Mucosa of descending colon (tissue), 3 donors: ENCODE measurements around the gene LHFPL3. TPM values are rescaled to one million over a fixed set of nuclear protein-coding genes. Genes with fewer than 3 reads are reported as not detected.

ENCODE experiments used
- ATAC-seq: fragments of 200-7000 bp; cut with Tn5 transposase; one replicate; pipeline ENCODE4 v1.9.1; 2020; ENCODE audit warnings: mild to moderate bottlenecking, moderate library complexity
- DNase-seq, 3 donors: peaks; one replicate each; pipeline ENCODE4 v3.0.0-alpha.2; 2020
- H3K36me3 ChIP-seq: fragments of 200-600 bp; one replicate; pipeline ENCODE4 v1.8.0; 2021; ENCODE audit warnings: low read depth, mild to moderate bottlenecking
- H3K4me1 ChIP-seq: fragments of 200-600 bp; one replicate; pipeline ENCODE4 v1.8.0; 2021; ENCODE audit warnings: low read depth, mild to moderate bottlenecking
- H3K4me3 ChIP-seq: fragments of 200-600 bp; one replicate; pipeline ENCODE4 v1.8.0; 2021; ENCODE audit warnings: mild to moderate bottlenecking
- H3K9me3 ChIP-seq: fragments of 200-600 bp; one replicate; pipeline ENCODE4 v1.8.0; 2021; ENCODE audit warnings: mild to moderate bottlenecking
- CTCF ChIP-seq: fragments of 200-600 bp; IDR thresholded peaks from one replicate; pipeline ENCODE4 v1.8.0; 2022; ENCODE audit warnings: antibody characterized with exemption, mild to moderate bottlenecking
- intact Hi-C, 2 donors: fragments of 100-400 bp; cut with DNase I in 1 of 2; cut with micrococcal nuclease in 1 of 2; formaldehyde crosslinking; loops; one replicate each; pipeline versions ENCODE4 v1.11.0 to v1.11.1; 2022; cut with DNase I, micrococcal nuclease
- total RNA-seq, 3 donors: library from RNA; stranded (reverse); fragmentation: NEBNext Ultra II Directional in 2 of 3; extraction: Animal tissue kit (Norgen Biotek cat#: 25700) in 2 of 3; gene quantifications; one replicate each; pipeline versions ENCODE4 v1.2.1 to v1.2.4, GENCODE V29; 2021 to 2023
- donor health status: DM: no; HTN: no; CAD: no; lungs with moderate emphysema.
- donor health status: DM: no; HTN: no; CAD: no.
- donor health status: DM: no; HTN: yes; CAD: no.

The LHFPL3 gene
- total RNA-seq, 3 donors from 2014 or later = 0.26 to 0.57 (median 0.31) TPM

- intact Hi-C loops = no loop called here
- Histone ChIP-seq H3K4me3 (no peak overlapping the region), H3K4me1 (no peaks in the 10 kb centered on the region), H3K9me3 (no peaks in the 10 kb centered on the region), H3K36me3 (no peaks in the 10 kb centered on the region)
- no peak for TF ChIP-seq CTCF
- DNase-seq (no peak), ATAC-seq (no peak)
These were observed 85.8 kb downstream of the LHFPL3 start for GRCh38 chr7:104414216-104414615.

GRCh38 chr7:104415700-104416099, 87.3 kb downstream of the LHFPL3 start:
- Histone ChIP-seq H3K9me3 (no peaks in the 10 kb centered on the region), H3K4me1 (no peaks in the 10 kb centered on the region), H3K4me3 (no peak overlapping the region), H3K36me3 (no peaks in the 10 kb centered on the region)
- TF ChIP-seq CTCF = no peak
- ATAC-seq (no peak), DNase-seq (no peak)
- intact Hi-C loops = no loop called here

- DNase-seq = no peak
- ATAC-seq = no peak
- no peak for TF ChIP-seq CTCF
These were observed 88.5 kb downstream of the LHFPL3 start for GRCh38 chr7:104416866-104417393.

GRCh38 chr7:104431930-104432329, 103.5 kb downstream of the LHFPL3 start:
- DNase-seq (no peak), ATAC-seq (no peak)
- H3K4me3 ChIP-seq = no peak overlapping the region
- intact Hi-C loops = no loop called here
- H3K9me3 ChIP-seq = no peaks in the 10 kb centered on the region
- TF ChIP-seq CTCF = no peak
- no peaks in the 10 kb centered on the region for H3K36me3 ChIP-seq
- H3K4me1 ChIP-seq = no peaks in the 10 kb centered on the region

More at GRCh38 chr7:104416866-104417393, 88.5 kb downstream of the LHFPL3 start:
- Histone ChIP-seq H3K36me3 (no peaks in the 10 kb centered on the region), H3K9me3 (no peaks in the 10 kb centered on the region), H3K4me3 (no peak overlapping the region), H3K4me1 (no peaks in the 10 kb centered on the region)
- intact Hi-C loops = no loop called here

DNA sequence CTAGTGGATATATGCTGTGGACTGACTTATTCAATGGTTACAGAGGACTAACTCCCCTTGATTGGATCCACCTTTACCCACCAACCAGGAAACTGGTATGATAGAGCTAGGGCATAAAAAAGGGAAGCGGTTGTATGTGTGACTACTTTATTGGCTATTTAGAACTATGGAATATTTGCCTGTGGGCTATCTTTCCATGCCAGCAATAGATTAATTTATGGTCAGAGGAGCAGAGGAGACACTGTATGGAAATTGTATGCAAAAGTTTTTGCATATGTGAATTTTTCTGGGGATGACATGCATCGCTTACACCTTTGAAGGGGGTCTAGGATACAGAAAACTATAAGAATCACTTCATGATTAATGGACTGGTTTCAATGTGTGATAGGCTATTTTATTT, 105.7 kb downstream of the LHFPL3 start:
- ATAC-seq (no peak), DNase-seq (no peak)
- Histone ChIP-seq H3K36me3 (no peaks in the 10 kb centered on the region), H3K4me3 (no peak overlapping the region), H3K9me3 (no peaks in the 10 kb centered on the region), H3K4me1 (no peaks in the 10 kb centered on the region)
- no peak for TF ChIP-seq CTCF
- intact Hi-C loops = no loop called here

- DNase-seq (no peak), ATAC-seq (no peak)
- no peaks in the 10 kb centered on the region for H3K36me3 ChIP-seq
- intact Hi-C loops = no loop called here
- H3K4me3 ChIP-seq = no peak overlapping the region
- no peak for TF ChIP-seq CTCF
- H3K9me3 ChIP-seq = no peaks in the 10 kb centered on the region
- no peaks in the 10 kb centered on the region for H3K4me1 ChIP-seq
These were observed 114.1 kb downstream of the LHFPL3 start for GRCh38 chr7:104442481-104442880.
